T-cell (primary cell): ENCODE measurements around the gene NKX1-2. TPM values are rescaled to one million over a fixed set of nuclear protein-coding genes. Genes with fewer than 3 reads are reported as not detected.
"Not testable (repeated sequence)": the region's sequence is repeated elsewhere in the genome, so short reads cannot be mapped to it uniquely, and the experiment has no call there.

Source experiments
- ATAC-seq, 4 experiments: fragments of 200-7000 bp in 3 of 4; fragments of 150-1000 bp in 1 of 4; cut with Tn5 transposase; replicated peaks in 1 of 4; 1 replicate in 3 of 4; 2 replicates in 1 of 4; pipeline ENCODE4 v1.10.0; 2021; ENCODE audit warnings: moderate library complexity in 3 of 4, mild to moderate bottlenecking in 2 of 4, moderate number of reproducible peaks in 1 of 4
- CTCF ChIA-PET, 2 donors: fragments of 300-600 bp; sonication (Branson Sonifier 250); formaldehyde crosslinking; loops; one replicate each; lab custom pipeline; 2022; ENCODE audit warnings: antibody characterized with exemption in 2 of 2; lab: Charles Lee
- POLR2A ChIA-PET, 2 donors: fragments of 300-600 bp; sonication (Branson Sonifier 250); formaldehyde crosslinking; loops; one replicate each; lab custom pipeline; 2022; ENCODE audit warnings: antibody characterized with exemption in 2 of 2; lab: Charles Lee
- DNase-seq, 35 experiments: peaks; one replicate each; pipeline versions ENCODE4 v3.0.0 to v3.0.0-alpha.2; 2013 to 2023
- H3K27ac ChIP-seq: one replicate; pipeline ENCODE4 v1.5.1; 2013; ENCODE audit warnings: low read length
- H3K27me3 ChIP-seq, 2 experiments: replicated peaks in 1 of 2; 1 replicate in 1 of 2; 2 replicates in 1 of 2; pipeline versions ENCODE4 v1.6.1 to v1.7.0; 2013; ENCODE audit warnings: low read length in 1 of 2, mixed read lengths in 1 of 2; ENCODE audit not compliant: control insufficient read depth in 2 of 2, insufficient read depth in 2 of 2; ENCODE audit errors: extremely low read depth in 1 of 2
- H3K36me3 ChIP-seq, 2 donors: 1 replicate in 1 of 2; 2 replicates in 1 of 2; pipeline versions ENCODE4 v1.6.1 to v1.7.0; 2013; ENCODE audit warnings: low read length in 1 of 2; ENCODE audit not compliant: control insufficient read depth in 2 of 2, insufficient read depth in 1 of 2; ENCODE audit errors: extremely low read depth in 1 of 2
- H3K4me1 ChIP-seq, 2 experiments: 1 replicate in 1 of 2; 2 replicates in 1 of 2; pipeline versions ENCODE4 v1.6.1 to v1.7.0; 2013; ENCODE audit warnings: low read length in 2 of 2, mixed read lengths in 1 of 2; ENCODE audit not compliant: insufficient read depth in 2 of 2, control insufficient read depth in 1 of 2; ENCODE audit errors: extremely low read depth in 1 of 2
- H3K4me3 ChIP-seq, 2 donors: 1 replicate in 1 of 2; 2 replicates in 1 of 2; pipeline versions ENCODE4 v1.5.1 to v1.7.0; 2013; ENCODE audit warnings: mild to moderate bottlenecking in 2 of 2, low read length in 1 of 2, moderate library complexity in 1 of 2; ENCODE audit not compliant: control insufficient read depth in 1 of 2; ENCODE audit errors: extremely low read depth in 1 of 2
- H3K9me3 ChIP-seq: 2 replicates; pipeline ENCODE4 v1.7.0; 2013
- H3K27ac Mint-ChIP-seq, 2 donors: one replicate each; pipeline ENCODE4 v1.8.0; 2020 to 2021; ENCODE audit warnings: mild to moderate bottlenecking in 2 of 2, mixed read lengths in 2 of 2
- H3K27me3 Mint-ChIP-seq, 2 donors: one replicate each; pipeline ENCODE4 v1.8.0; 2021 to 2022; ENCODE audit warnings: mixed read lengths in 2 of 2
- H3K36me3 Mint-ChIP-seq: one replicate; pipeline ENCODE4 v1.8.0; 2021; ENCODE audit warnings: mixed read lengths
- H3K4me1 Mint-ChIP-seq, 3 donors: one replicate each; pipeline ENCODE4 v1.8.0; 2020 to 2022; ENCODE audit warnings: mixed read lengths in 3 of 3, mild to moderate bottlenecking in 1 of 3
- H3K4me3 Mint-ChIP-seq, 3 donors: one replicate each; pipeline ENCODE4 v1.8.0; 2020 to 2022; ENCODE audit warnings: mild to moderate bottlenecking in 3 of 3, mixed read lengths in 3 of 3, moderate library complexity in 3 of 3
- H3K9me3 Mint-ChIP-seq, 3 donors: one replicate each; pipeline ENCODE4 v1.8.0; 2020 to 2022; ENCODE audit warnings: mixed read lengths in 3 of 3
- WGBS: methylation state at CpG from one replicate; pipeline ENCODE4 v1.1.5; 2013; ENCODE audit warnings: missing lambda C conversion rate; ENCODE audit not compliant: insufficient coverage; 5-methylcytosine and 5-hydroxymethylcytosine counted together
- total RNA-seq, 35 experiments: library from RNA in 6 of 35; stranded (reverse) in 6 of 35; fragments of 120-200 nt in 1 of 35; gene quantifications; one replicate each; pipeline versions ENCODE4 v1.2.1 to v1.2.4 and lab custom pipeline; 2013 to 2026

Gene NKX1-2
- total RNA-seq, 5 donors from 2014 or later (not counting 1 experiment from before 2014, with no cell fraction given): 0.12 TPM; not detected in 4

GRCh38 chr10:124441694-124442093 is 8.1 kb downstream of the NKX1-2 start:
- H3K27ac Mint-ChIP-seq, H3K4me1 ChIP-seq, H3K9me3 ChIP-seq, H3K36me3 Mint-ChIP-seq, H3K4me3 ChIP-seq, DNase-seq, H3K4me3 Mint-ChIP-seq, ATAC-seq, CTCF ChIA-PET, POLR2A ChIA-PET, H3K27ac ChIP-seq, H3K36me3 ChIP-seq, H3K9me3 Mint-ChIP-seq, H3K4me1 Mint-ChIP-seq: not testable (repeated sequence)
- WGBS: 79% methylated on average over 4 of the region's 5 CpGs
- peaks cover 31 to 40% of the 10 kb centered on the region in 2 donors for H3K27me3 Mint-ChIP-seq
- H3K27me3 ChIP-seq: peaks cover 7 to 24% of the 10 kb centered on the region in 2 experiments

GRCh38 chr10:124436191-124436638 is 13.6 kb downstream of the NKX1-2 start:
- 74% methylated on average over 3 of the region's 8 CpGs for WGBS
- no peak overlapping the region for H3K4me3 ChIP-seq
- peaks cover 0 to 3% (median 1%) of the 10 kb centered on the region in 3 donors for H3K4me1 Mint-ChIP-seq
- H3K9me3 ChIP-seq: no peaks in the 10 kb centered on the region
- H3K36me3 ChIP-seq: no peaks in the 10 kb centered on the region
- H3K4me3 Mint-ChIP-seq: no peak overlapping the region
- H3K4me1 ChIP-seq: no peaks in the 10 kb centered on the region
- H3K27ac Mint-ChIP-seq: no peak overlapping the region
- DNase-seq: no peak
- no peak for ATAC-seq
- no peaks in the 10 kb centered on the region for H3K36me3 Mint-ChIP-seq
- no peak overlapping the region for H3K27ac ChIP-seq
- H3K27me3 ChIP-seq: peaks cover 0 to 13% of the 10 kb centered on the region in 2 experiments
- peaks cover 4 to 8% of the 10 kb centered on the region in 2 donors for H3K27me3 Mint-ChIP-seq
- POLR2A ChIA-PET: interaction anchor here (0.7 kb wide), 2 partner anchors 211 to 1431 kb away, joined by 6 to 11 read pairs; no protein-coding TSS in a partner anchor
- CTCF ChIA-PET: no interaction called here
- H3K9me3 Mint-ChIP-seq: no peaks in the 10 kb centered on the region

- peaks cover 0 to 13% of the 10 kb centered on the region in 2 experiments for H3K27me3 ChIP-seq
- H3K9me3 Mint-ChIP-seq, H3K9me3 ChIP-seq, H3K36me3 Mint-ChIP-seq, ATAC-seq, H3K4me1 Mint-ChIP-seq, H3K4me3 Mint-ChIP-seq, CTCF ChIA-PET, H3K27ac ChIP-seq, H3K4me1 ChIP-seq, DNase-seq, H3K27ac Mint-ChIP-seq, H3K4me3 ChIP-seq, H3K36me3 ChIP-seq: not testable (repeated sequence)
- peaks cover 4 to 12% of the 10 kb centered on the region in 2 donors for H3K27me3 Mint-ChIP-seq
- WGBS: 90% methylated on average over 2 of the region's 4 CpGs
- POLR2A ChIA-PET: interaction anchor here in 1 of 2 donors (0.7 kb wide), 1 partner anchor 1431 kb away, joined by 6 read pairs; no protein-coding TSS in a partner anchor
Measured at GRCh38 chr10:124435683-124436082, 14.2 kb downstream of the NKX1-2 start.

GRCh38 chr10:124433461-124433860 is 16.4 kb downstream of the NKX1-2 start:
- H3K36me3 ChIP-seq: no peaks in the 10 kb centered on the region
- H3K4me3 ChIP-seq: no peak overlapping the region
- no peaks in the 10 kb centered on the region for H3K36me3 Mint-ChIP-seq
- peaks cover 0 to 3% (median 1%) of the 10 kb centered on the region in 3 donors for H3K4me1 Mint-ChIP-seq
- WGBS: no CpG with 5 or more reads among the region's 3 CpGs
- DNase-seq (no peak), ATAC-seq (no peak)
- no peak overlapping the region for H3K27ac ChIP-seq
- peaks cover 9 to 11% of the 10 kb centered on the region in 2 donors for H3K27me3 Mint-ChIP-seq
- H3K4me3 Mint-ChIP-seq: no peak overlapping the region
- ChIA-PET CTCF (interaction anchor here in 1 of 2 donors (0.9 kb wide), 1 partner anchor 29 kb away, joined by 3 read pairs; the partner anchor contains the start of gene LHPP), POLR2A (no interaction called here)
- H3K27ac Mint-ChIP-seq: no peak overlapping the region
- no peaks in the 10 kb centered on the region for H3K9me3 Mint-ChIP-seq
- H3K27me3 ChIP-seq: peaks cover 0 to 10% of the 10 kb centered on the region in 2 experiments
- no peaks in the 10 kb centered on the region for H3K9me3 ChIP-seq
- no peaks in the 10 kb centered on the region for H3K4me1 ChIP-seq

- DNase-seq: no peak
- ATAC-seq: no peak
- Mint-ChIP-seq H3K4me1 (no peaks in the 10 kb centered on the region), H3K4me3 (no peak overlapping the region), H3K9me3 (no peaks in the 10 kb centered on the region), H3K27ac (no peak overlapping the region), H3K27me3 (peaks cover 8 to 17% of the 10 kb centered on the region in 2 donors), H3K36me3 (no peaks in the 10 kb centered on the region)
- ChIA-PET POLR2A (interaction anchor here in 1 of 2 donors (0.6 kb wide), 1 partner anchor 47 kb away, joined by 4 read pairs; no protein-coding TSS in a partner anchor), CTCF (no interaction called here)
- 88% methylated on average over 1 of the region's 4 CpGs for WGBS
- no peaks in the 10 kb centered on the region for H3K4me1 ChIP-seq
- no peaks in the 10 kb centered on the region for H3K9me3 ChIP-seq
- H3K27ac ChIP-seq: no peak overlapping the region
- no peak overlapping the region for H3K4me3 ChIP-seq
- H3K27me3 ChIP-seq: peaks cover 0 to 22% of the 10 kb centered on the region in 2 experiments
- no peaks in the 10 kb centered on the region for H3K36me3 ChIP-seq
Measured at GRCh38 chr10:124430077-124430476, 19.8 kb downstream of the NKX1-2 start.

- Mint-ChIP-seq H3K9me3 (no peaks in the 10 kb centered on the region), H3K27me3 (peaks cover 8 to 17% of the 10 kb centered on the region in 2 donors), H3K4me1 (no peaks in the 10 kb centered on the region), H3K4me3 (no peak overlapping the region), H3K27ac (no peak overlapping the region), H3K36me3 (no peaks in the 10 kb centered on the region)
- no peak for DNase-seq
- ATAC-seq: no peak
- POLR2A ChIA-PET: no interaction called here
- CTCF ChIA-PET: interaction anchor here in 1 of 2 donors (0.7 kb wide), 1 partner anchor 435 kb away, joined by 6 read pairs; no protein-coding TSS in a partner anchor
- no peaks in the 10 kb centered on the region for H3K36me3 ChIP-seq
- H3K27me3 ChIP-seq: peaks cover 0 to 22% of the 10 kb centered on the region in 2 experiments
- no peak overlapping the region for H3K4me3 ChIP-seq
- 40% methylated on average over 1 of the region's 5 CpGs for WGBS
- no peaks in the 10 kb centered on the region for H3K4me1 ChIP-seq
- no peak overlapping the region for H3K27ac ChIP-seq
- H3K9me3 ChIP-seq: no peaks in the 10 kb centered on the region
Measured at GRCh38 chr10:124429576-124429975, 20.3 kb downstream of the NKX1-2 start.
